GM19328 (cell line): ENCODE results near the gene PRPSAP1.
"Not testable (repeated sequence)": the region's sequence is repeated elsewhere in the genome, so short reads cannot be mapped to it uniquely, and the experiment has no call there.

Experiments
- ATAC-seq: cut with Tn5 transposase; IDR thresholded peaks from one replicate; pipeline ENCODE4 v1.9.1; 2021; ENCODE audit warnings: mild to moderate bottlenecking, moderate library complexity; ENCODE audit not compliant: unreplicated experiment

Gene PRPSAP1

DNA sequence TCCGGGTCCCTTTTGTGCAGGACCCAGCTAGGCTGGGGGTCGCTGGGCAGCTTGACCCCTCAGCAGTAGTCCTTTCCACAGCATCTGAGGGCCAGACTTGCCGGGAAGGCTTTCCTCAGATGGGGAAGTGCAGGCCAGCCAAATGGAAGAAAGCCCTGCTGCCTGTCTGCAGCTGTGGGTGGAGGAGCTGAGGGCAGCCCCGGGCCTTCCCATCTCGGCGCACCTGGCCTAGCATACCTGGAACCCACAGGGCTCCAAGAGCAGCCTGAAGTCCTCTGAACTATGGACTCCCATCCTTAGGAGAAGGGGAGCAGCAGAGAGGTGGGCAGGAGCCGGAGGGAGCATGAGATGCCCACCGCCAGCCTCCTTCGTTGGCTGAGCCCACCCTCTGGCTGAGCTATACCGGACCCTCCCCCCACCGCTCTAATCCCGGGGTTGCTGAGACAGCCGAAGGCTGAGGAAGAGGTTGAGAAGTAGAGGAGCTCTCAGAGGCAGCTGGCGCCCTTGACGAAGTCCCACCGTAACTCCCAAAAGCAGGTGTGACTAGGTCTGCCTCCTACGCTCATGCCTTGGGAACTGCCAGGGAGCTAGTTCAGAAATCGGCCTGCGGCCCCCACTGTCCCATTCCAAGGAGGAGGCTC, 75.3 kb downstream of the PRPSAP1 start:
- no peak for ATAC-seq

- no peak for ATAC-seq
Observed at GRCh38 chr17:76277300-76278267, 76.1 kb downstream of the PRPSAP1 start.

- no peak for ATAC-seq
Observed at GRCh38 chr17:76276461-76277299, 77.0 kb downstream of the PRPSAP1 start.

DNA sequence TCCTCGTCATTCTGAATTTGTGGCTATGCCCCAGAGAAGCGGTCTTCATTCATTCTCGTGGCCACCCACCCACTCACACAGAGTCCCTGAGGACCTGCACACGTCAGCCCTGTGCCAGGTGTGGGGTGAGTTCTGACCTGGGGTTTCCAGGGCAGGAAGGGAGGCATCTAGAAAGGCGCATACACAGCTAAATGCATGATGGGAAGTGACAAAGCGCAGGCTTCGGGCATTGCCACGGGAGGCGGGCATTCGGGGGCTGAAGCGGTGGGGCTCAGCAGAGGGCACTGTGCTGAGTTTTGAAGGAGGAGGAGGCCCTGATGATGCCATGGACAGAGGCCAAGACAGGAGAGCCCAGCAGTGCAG, 77.7 kb downstream of the PRPSAP1 start:
- no peak for ATAC-seq

DNA sequence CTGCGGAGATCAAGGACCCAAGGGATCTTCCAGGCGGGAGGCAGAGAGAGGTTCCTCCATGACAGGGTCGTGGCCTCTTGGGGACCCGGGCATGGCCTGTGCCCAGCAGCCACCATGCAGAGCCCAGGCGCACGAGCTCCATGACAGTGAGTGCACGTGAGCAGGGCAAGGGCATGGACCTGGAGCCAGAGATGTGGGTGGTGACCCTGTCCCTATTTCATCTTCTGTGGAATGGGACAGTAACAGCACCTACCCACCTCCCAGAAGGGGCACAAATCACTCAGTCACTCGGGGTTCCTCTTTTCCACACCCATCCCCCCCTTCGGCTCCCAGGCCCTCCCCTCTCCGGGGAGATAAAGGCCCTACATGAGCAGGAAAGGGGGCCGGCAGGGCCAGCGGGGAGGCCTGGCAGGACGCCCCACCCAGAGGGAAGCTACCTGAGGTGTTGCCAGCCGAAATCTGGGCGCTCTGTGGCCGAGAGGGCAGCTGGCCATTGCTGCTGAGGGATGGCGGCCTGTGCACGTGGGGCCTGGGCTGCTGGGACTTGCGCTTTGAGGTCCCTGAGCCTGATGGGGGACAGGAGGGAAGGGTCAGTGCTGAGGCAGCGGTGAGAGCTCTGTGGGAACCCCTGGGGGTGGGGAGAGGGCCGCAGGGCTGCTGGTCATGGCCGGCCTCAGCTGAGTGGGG, 78.2 kb downstream of the PRPSAP1 start:
- ATAC-seq, result no peak

- no peak for ATAC-seq
Observed at GRCh38 chr17:76274112-76274956, 79.4 kb downstream of the PRPSAP1 start.

GRCh38 chr17:76273445-76274111, 80.1 kb downstream of the PRPSAP1 start:
- ATAC-seq, result no peak

DNA sequence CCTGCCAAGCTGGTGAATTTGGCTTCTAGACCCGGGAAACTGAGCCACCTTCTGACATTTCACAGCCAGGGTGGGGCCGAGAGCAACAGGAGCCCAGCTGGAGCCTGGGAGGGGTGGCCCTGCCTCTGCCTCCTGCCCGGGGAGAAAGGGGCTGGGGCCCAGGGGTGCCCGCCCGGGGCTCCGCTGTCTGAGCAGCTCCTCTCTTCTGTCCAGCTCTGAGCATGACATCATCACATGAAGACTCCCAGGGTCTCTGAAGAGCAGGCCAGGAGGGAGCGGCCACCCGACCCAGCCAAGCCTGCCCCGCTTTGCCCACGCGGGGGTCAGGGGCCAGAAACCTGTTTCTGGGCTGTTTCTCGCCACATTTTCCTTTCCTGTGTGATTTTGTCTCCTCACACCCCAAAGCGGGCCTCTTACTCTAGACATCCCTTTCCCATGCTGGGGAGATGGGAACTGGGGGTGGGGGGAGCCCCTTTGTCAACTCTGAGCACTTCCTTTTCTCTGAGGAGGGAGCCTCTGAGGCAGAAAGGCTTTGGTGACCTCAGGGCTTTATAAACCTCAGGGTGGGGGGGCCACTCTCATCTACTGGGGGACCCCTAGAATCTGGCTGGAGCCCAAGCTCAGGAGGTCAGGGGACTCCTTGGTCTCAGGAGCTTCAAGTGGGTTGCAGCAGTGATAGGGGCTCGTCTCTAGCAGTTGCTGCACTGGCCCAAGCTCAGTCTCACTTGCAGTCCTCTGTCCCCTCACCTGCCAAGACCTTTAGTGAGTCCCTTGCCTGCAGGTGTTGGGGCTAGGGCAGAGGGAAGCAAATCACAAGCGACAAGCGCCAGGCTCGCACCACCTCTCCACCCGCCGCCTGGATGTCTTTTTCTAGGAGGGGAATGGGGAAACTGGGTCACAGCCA, 80.9 kb downstream of the PRPSAP1 start:
- ATAC-seq, result peak; percentile 3

GRCh38 chr17:76271669-76272540, 81.8 kb downstream of the PRPSAP1 start:
- ATAC-seq, result peak; percentile 44

DNA sequence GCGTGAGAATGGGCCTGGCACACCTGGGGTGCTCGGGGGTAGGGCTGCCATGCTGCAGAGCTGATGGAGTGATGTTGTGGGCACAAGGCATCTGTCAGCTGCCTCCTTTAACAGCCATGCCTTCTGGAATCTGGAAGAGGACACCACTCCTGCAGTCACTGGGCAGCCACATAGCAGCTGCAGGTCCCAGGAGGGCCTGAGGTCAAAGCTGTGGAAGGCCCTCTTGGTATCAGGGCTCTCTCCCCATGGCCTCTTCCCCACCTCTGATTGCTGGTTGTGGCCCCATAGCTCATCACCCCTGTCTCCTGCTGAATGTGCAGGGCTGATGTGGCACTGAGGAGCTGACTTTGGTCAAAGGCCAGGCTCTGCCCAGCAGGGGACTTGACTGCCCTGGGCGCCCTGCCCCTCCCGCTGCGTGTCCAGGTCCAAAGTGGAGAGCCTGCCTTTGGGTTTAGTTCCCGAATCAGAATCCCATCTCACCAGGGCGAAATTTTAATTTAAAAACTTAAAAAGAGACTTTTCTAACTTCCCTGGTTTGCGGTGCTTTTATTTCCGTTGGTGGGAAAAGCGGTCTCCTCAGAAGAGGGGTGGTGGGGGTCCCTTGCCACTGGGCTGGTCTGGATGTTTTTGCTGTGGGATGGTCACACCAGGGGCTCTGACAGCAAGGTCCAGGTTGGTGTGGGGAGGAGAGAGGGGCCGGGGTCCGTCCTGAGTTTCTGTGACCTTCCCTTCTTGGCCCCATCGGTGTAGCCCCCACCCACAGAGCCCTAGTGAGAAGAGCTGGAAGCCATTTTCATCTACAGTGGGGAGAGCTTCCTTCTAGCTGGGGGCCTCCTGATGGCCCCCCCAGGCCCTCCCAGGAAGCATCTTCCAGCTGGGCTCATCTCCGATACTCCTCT, 82.7 kb downstream of the PRPSAP1 start:
- ATAC-seq, result no peak

DNA sequence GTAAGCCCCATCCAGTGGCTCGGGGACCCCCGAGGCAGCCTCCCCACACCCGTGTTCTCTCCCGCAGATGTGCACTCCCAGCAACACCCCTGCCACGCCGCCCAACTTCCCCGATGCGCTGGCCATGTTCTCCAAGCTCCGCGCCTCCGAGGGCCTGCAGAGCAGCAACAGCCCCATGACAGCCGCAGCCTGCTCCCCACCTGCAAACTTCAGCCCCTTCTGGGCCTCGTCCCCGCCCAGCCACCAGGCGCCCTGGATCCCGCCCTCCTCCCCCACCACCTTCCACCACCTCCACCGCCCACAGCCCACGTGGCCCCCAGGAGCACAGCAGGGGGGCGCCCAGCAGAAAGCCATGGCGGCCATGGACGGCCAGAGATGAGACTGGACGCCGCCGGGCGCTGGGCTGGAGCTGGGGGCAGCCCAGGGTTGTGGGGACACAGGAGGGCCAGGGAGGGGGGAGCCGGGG, 83.6 kb downstream of the PRPSAP1 start:
- no peak for ATAC-seq

- no peak for ATAC-seq
Observed at GRCh38 chr17:76268991-76269981, 84.4 kb downstream of the PRPSAP1 start.

GRCh38 chr17:76268015-76268749, 85.5 kb downstream of the PRPSAP1 start:
- no peak for ATAC-seq

- ATAC-seq, result not testable (repeated sequence)
Observed at GRCh38 chr17:76267581-76268001, 86.1 kb downstream of the PRPSAP1 start.
